Glutamatergic neuron (in vitro differentiated cells): ENCODE measurements around the gene ECE2. TPM values are rescaled to one million over a fixed set of nuclear protein-coding genes. Genes with fewer than 3 reads are reported as not detected.
A peak's percentile ranks its signal among the peaks of the same experiment; 100 is the strongest.

Experiments
- DNase-seq: peaks from one replicate; pipeline ENCODE4 v3.0.0; 2022
- H3K27ac Mint-ChIP-seq: one replicate; pipeline ENCODE4 v1.8.0; 2020; ENCODE audit warnings: mild to moderate bottlenecking, mixed read lengths, inconsistent platforms; ENCODE audit not compliant: unreplicated experiment
- H3K27me3 Mint-ChIP-seq: one replicate; pipeline ENCODE4 v1.8.0; 2020; ENCODE audit warnings: mild to moderate bottlenecking, moderate library complexity, mixed read lengths, inconsistent platforms; ENCODE audit not compliant: unreplicated experiment
- H3K36me3 Mint-ChIP-seq: one replicate; pipeline ENCODE4 v1.8.0; 2020; ENCODE audit warnings: mild to moderate bottlenecking, mixed read lengths, inconsistent platforms; ENCODE audit not compliant: unreplicated experiment
- H3K4me1 Mint-ChIP-seq: one replicate; pipeline ENCODE4 v1.8.0; 2020; ENCODE audit warnings: mild to moderate bottlenecking, low read depth, mixed read lengths, inconsistent platforms; ENCODE audit not compliant: unreplicated experiment
- H3K4me3 Mint-ChIP-seq: one replicate; pipeline ENCODE4 v1.8.0; 2020; ENCODE audit warnings: mild to moderate bottlenecking, mixed read lengths, inconsistent platforms; ENCODE audit not compliant: unreplicated experiment
- H3K9me3 Mint-ChIP-seq: one replicate; pipeline ENCODE4 v1.8.0; 2020; ENCODE audit warnings: mild to moderate bottlenecking, moderate library complexity, mixed read lengths, inconsistent platforms; ENCODE audit not compliant: unreplicated experiment
- total RNA-seq: library from RNA; stranded (reverse); fragmentation: NEBNext Ultra II Directional; extraction: Animal tissue kit (Norgen Biotek cat#: 25700); gene quantifications from one replicate; pipeline ENCODE4 v1.2.1, GENCODE V29; 2021; ENCODE audit not compliant: unreplicated experiment
- TF ChIP-seq, protein P1 (sequence below): fragments of 200-600 bp; sonication (generic); IDR thresholded peaks from one replicate; pipeline ENCODE4 v1.5.0; 2021; ENCODE audit not compliant: partially characterized antibody, unreplicated experiment

The ECE2 gene
- total RNA-seq, 1 donor from 2014 or later: 1.6 TPM

DNA sequence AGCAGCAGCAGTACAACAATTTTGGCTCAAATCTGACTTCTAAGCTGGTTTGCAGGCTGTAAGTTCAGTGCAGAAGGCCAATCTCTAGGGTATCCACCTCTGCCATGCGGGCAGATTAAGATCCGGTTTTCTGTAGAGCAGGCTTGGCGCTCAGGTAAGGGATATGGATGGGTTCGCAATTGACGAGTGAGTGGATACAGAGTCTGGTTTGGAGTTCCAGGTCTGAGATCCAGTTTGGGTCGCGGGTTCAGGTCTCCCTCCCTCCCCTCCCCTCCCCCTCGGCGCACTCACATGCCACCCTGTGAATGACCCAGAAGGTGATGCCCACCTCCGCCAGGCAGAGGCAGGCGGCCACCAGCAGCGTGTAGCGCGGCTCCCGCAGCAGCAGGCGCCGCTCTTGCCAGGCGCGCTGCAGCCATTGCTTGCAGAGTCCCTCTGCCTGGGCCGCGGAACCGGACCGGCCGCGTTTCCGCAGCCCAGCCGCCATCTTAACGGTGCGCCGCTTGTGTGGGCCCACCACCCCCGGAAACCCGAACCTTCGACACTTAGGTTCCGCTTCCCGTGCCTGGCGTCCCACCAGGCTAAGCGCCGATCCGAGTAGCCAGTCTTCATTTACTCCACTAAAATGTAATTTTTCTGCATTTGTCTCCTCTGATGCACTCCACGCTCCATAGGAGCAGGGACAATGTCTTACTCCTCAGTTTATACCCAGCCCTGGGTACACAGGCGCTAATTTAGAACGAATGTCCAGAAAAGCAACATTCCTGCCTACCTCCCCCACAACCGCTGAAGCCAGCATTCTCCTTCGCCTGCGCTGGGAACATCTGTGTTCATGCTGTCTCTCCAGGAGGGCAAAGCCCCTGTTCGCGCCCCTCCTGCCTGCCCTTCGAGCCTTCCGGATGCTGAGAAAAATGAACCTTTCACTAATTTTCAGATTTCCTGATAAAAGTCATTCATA is 27.1 kb upstream of the ECE2 start, which contains the start of gene ALG3:
Gene ALG3, minus strand, starts transcription at position 509 of the 958 bp plus-strand sequence. Its CDS starts 22 bp downstream, at position 487.
- H3K27me3 Mint-ChIP-seq: peaks cover 7% of the 10 kb centered on the region
- TF ChIP-seq, protein P1, sequence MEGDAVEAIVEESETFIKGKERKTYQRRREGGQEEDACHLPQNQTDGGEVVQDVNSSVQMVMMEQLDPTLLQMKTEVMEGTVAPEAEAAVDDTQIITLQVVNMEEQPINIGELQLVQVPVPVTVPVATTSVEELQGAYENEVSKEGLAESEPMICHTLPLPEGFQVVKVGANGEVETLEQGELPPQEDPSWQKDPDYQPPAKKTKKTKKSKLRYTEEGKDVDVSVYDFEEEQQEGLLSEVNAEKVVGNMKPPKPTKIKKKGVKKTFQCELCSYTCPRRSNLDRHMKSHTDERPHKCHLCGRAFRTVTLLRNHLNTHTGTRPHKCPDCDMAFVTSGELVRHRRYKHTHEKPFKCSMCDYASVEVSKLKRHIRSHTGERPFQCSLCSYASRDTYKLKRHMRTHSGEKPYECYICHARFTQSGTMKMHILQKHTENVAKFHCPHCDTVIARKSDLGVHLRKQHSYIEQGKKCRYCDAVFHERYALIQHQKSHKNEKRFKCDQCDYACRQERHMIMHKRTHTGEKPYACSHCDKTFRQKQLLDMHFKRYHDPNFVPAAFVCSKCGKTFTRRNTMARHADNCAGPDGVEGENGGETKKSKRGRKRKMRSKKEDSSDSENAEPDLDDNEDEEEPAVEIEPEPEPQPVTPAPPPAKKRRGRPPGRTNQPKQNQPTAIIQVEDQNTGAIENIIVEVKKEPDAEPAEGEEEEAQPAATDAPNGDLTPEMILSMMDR: no peak
- H3K27ac Mint-ChIP-seq: peak within 1 kb of the TSS; percentile 98
- H3K4me1 Mint-ChIP-seq: peaks cover 2% of the 10 kb centered on the region
- peak; percentile 91 for DNase-seq
- H3K4me3 Mint-ChIP-seq: peak within 1 kb of the TSS; percentile 94
- peaks cover 4% of the 10 kb centered on the region for H3K36me3 Mint-ChIP-seq
- peaks cover 8% of the 10 kb centered on the region for H3K9me3 Mint-ChIP-seq

DNA sequence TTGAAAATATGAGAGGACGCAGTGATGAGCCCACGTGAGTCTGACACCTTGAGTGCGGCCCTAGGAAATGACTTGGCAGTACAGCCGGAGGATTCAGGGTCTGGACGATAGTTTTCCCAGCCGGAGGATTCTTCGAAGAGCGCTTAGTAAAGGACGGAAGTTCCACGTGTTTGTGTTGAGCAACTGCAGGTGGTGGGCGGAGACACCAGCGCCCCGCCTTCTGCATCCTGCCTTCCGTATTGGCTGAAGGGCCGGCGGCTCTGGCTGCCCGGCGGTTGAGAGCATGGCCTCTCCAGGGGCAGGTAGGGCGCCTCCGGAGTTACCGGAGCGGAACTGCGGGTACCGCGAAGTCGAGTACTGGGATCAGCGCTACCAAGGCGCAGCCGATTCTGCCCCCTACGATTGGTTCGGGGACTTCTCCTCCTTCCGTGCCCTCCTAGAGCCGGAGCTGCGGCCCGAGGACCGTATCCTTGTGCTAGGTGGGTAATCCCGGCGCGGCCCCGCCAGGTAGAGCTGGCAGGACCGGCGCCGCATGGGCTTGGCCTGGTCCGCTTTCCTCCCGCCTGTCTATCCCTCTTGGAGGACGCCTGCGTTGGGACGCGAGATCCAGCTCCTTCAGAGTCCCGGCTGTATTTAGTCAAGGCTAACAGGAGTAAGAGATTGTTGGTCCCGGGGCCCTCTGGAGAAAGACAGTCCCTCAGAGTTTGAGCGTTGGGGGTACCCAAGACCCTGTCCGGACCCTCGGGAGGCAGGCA is 26.2 kb upstream of the ECE2 start, which contains the start of gene EEF1AKMT4:
Gene EEF1AKMT4, plus strand, starts transcription at position 261 of the 755 bp plus-strand sequence. Its CDS starts 23 bp downstream, at position 284.
- Mint-ChIP-seq H3K4me1 (peaks cover 2% of the 10 kb centered on the region), H3K36me3 (peaks cover 4% of the 10 kb centered on the region), H3K4me3 (peak within 1 kb of the TSS; percentile 94), H3K27ac (peak within 1 kb of the TSS; percentile 98), H3K9me3 (peaks cover 8% of the 10 kb centered on the region), H3K27me3 (peaks cover 6% of the 10 kb centered on the region)
- DNase-seq: peak; percentile 96
- TF ChIP-seq, protein P1: no peak

DNA sequence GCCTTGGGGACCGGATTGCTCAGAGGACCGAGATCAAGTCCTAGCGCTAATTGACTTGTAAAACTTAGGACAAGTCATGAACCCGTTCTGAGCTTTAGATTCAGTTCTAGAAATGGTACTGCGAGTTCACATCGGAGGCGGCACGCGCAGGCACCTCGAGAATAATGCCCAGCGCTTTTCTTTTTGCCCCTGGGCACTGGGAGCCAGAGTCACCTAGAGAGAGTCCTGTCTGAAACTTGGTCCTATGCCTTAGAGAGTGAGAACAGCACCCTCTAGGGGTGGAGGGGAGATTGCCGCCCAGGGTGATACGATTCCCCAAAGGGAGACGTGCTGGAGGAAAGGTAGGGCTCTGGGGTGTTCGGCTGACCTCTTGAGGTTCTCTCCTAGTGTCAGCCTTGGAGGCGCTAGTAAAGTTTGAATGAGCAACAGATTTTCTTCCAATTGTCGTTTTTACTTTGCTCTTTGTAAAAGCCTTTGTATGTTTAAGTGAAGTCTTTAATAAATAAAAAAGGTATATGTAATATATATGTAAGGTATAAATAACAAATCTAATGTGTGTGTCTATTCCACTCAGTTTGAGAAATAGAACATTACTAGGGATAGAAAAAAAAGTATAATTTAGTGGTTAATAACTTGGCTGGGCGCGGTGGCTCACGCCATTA is 25.5 kb upstream of the ECE2 start:
- peaks cover 8% of the 10 kb centered on the region for H3K9me3 Mint-ChIP-seq
- peak overlapping the region; percentile 94 for H3K4me3 Mint-ChIP-seq
- TF ChIP-seq, protein P1: peak; percentile 90
- no peaks in the 10 kb centered on the region for H3K36me3 Mint-ChIP-seq
- DNase-seq: peak; percentile 87
- H3K4me1 Mint-ChIP-seq: peaks cover 2% of the 10 kb centered on the region
- no peak overlapping the region for H3K27ac Mint-ChIP-seq
- H3K27me3 Mint-ChIP-seq: peaks cover 6% of the 10 kb centered on the region

DNA sequence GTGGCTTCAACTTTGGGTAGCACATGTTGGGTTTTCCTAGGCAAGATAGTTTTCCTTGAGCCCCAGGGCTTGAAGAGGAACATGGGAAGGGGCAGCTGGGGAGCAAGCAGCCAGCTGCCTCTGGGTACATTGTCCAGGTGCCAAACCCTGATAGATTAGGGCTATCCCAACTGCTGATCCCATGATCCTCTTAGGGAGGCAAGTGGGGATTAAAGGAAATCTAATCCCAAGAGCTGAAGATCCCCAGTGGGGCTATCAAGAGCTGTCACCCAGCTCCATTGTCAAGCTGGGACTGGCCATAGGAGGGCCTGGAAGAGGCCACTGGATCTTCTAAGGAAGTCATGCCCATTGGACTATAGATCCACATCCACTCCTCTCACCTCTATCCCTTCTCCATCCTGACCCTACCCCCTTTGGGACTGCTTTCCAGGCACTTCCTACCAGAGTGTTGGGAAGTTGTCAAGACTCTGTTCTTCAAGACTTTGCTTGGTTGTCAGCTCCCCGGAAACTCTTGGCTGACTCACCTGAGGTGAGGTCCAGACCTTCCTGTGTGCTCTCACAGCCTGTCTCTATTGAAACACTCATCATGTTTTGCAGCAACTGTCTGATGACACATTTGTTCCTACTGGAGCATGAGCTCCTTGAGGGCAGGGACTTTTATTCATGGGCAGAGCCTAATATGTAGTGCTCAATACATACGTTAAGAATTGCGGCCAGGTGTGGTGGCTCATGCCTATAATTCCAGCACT is 20.4 kb upstream of the ECE2 start:
- DNase-seq: no peak
- H3K9me3 Mint-ChIP-seq: peaks cover 12% of the 10 kb centered on the region
- H3K4me3 Mint-ChIP-seq: no peak overlapping the region
- H3K27ac Mint-ChIP-seq: no peak overlapping the region
- peaks cover 4% of the 10 kb centered on the region for H3K4me1 Mint-ChIP-seq
- H3K36me3 Mint-ChIP-seq: peaks cover 5% of the 10 kb centered on the region
- H3K27me3 Mint-ChIP-seq: peaks cover 19% of the 10 kb centered on the region
- TF ChIP-seq, protein P1: no peak
